ENCODE measurements around the gene BRME1.

GRCh38 chr19:13885826-13886365 lies 20.0 kb downstream of the BRME1 start:
- TF ChIP-seq, protein P1, sequence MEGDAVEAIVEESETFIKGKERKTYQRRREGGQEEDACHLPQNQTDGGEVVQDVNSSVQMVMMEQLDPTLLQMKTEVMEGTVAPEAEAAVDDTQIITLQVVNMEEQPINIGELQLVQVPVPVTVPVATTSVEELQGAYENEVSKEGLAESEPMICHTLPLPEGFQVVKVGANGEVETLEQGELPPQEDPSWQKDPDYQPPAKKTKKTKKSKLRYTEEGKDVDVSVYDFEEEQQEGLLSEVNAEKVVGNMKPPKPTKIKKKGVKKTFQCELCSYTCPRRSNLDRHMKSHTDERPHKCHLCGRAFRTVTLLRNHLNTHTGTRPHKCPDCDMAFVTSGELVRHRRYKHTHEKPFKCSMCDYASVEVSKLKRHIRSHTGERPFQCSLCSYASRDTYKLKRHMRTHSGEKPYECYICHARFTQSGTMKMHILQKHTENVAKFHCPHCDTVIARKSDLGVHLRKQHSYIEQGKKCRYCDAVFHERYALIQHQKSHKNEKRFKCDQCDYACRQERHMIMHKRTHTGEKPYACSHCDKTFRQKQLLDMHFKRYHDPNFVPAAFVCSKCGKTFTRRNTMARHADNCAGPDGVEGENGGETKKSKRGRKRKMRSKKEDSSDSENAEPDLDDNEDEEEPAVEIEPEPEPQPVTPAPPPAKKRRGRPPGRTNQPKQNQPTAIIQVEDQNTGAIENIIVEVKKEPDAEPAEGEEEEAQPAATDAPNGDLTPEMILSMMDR (IDR thresholded peaks at IDR 0.05): no peak
- no peak for TF ChIP-seq POLR2A (IDR thresholded peaks at IDR 0.05)

Data from uterus (tissue), 2 donors.